Measurements from ENCODE around the gene ADAMTSL1. TPM values are rescaled to one million over a fixed set of nuclear protein-coding genes. Genes with fewer than 3 reads are reported as not detected.

ADAMTSL1 gene
- total RNA-seq, 6 experiments from 2014 or later: 37.3 to 98.1 (median 90.8) TPM

DNA sequence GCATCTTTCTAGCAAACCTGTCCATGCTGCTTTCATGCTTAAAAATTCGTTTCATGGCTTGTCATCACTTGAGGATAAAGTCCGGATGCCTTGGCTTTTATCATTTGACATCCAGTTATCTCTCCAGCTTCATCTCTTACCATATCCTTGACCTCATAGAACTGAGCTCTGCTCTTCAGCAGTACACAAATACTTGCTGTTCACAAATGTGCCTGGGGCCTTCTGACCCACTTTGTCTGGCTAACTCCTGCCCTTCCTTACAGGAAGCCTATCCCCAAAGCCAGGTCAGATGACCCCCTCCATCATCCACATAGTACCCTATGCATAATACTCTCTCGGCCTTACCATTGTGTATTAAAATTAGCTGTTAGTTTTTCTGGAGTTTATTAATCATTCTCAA is 310.0 kb downstream of the ADAMTSL1 start:
- no peaks in the 10 kb centered on the region for H3K9me3 Mint-ChIP-seq
- H3K36me3 Mint-ChIP-seq (ENCODE audit: low read depth): peaks cover 12% of the 10 kb centered on the region; the same call in 1 of the 2 replicates
- TF ChIP-seq, protein P1, sequence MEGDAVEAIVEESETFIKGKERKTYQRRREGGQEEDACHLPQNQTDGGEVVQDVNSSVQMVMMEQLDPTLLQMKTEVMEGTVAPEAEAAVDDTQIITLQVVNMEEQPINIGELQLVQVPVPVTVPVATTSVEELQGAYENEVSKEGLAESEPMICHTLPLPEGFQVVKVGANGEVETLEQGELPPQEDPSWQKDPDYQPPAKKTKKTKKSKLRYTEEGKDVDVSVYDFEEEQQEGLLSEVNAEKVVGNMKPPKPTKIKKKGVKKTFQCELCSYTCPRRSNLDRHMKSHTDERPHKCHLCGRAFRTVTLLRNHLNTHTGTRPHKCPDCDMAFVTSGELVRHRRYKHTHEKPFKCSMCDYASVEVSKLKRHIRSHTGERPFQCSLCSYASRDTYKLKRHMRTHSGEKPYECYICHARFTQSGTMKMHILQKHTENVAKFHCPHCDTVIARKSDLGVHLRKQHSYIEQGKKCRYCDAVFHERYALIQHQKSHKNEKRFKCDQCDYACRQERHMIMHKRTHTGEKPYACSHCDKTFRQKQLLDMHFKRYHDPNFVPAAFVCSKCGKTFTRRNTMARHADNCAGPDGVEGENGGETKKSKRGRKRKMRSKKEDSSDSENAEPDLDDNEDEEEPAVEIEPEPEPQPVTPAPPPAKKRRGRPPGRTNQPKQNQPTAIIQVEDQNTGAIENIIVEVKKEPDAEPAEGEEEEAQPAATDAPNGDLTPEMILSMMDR (IDR thresholded peaks at IDR 0.05): no peak

DNA sequence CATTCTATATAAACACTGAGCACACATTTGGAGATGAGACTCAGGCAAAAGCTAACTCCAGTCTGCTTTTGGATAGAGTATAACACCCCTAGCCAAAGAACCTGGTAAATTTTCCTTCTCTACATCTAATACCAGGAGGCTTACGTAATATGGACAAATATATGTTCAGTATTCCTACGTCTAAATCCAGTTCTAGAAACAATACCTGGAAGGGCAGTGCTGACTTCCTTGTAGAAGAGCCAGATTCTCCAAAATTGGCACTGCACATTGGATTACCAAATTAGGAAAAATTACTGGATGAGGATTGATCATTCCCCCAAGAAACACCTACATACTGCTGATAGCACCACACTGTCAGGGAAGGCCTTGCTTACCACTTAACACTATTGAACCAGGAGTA is 311.7 kb downstream of the ADAMTSL1 start:
- H3K4me3 Mint-ChIP-seq: no peak overlapping the region
- peaks cover 28% of the 10 kb centered on the region for H3K4me1 Mint-ChIP-seq (ENCODE audit: low read depth)
- no peaks in the 10 kb centered on the region; the same call in 1 of the 2 replicates for H3K27me3 Mint-ChIP-seq (ENCODE audit: insufficient read depth)
- TF ChIP-seq, protein P1 (IDR thresholded peaks at IDR 0.05): no peak
- H3K36me3 Mint-ChIP-seq (ENCODE audit: low read depth): peaks cover 8% of the 10 kb centered on the region; the same call in 1 of the 2 replicates
- H3K9me3 Mint-ChIP-seq: no peaks in the 10 kb centered on the region
- H3K27ac Mint-ChIP-seq: no peak overlapping the region; the same call in 1 of the 2 replicates
- no peak for DNase-seq

More for the DNA sequence above, 310.0 kb downstream of the ADAMTSL1 start:
- DNase-seq: no peak
- Mint-ChIP-seq H3K27ac (no peak overlapping the region), H3K4me3 (no peak overlapping the region), H3K4me1 (ENCODE audit: low read depth) (peaks cover 28% of the 10 kb centered on the region), H3K27me3 (ENCODE audit: insufficient read depth) (no peaks in the 10 kb centered on the region; the same call in none of the 2 replicates)

DNA sequence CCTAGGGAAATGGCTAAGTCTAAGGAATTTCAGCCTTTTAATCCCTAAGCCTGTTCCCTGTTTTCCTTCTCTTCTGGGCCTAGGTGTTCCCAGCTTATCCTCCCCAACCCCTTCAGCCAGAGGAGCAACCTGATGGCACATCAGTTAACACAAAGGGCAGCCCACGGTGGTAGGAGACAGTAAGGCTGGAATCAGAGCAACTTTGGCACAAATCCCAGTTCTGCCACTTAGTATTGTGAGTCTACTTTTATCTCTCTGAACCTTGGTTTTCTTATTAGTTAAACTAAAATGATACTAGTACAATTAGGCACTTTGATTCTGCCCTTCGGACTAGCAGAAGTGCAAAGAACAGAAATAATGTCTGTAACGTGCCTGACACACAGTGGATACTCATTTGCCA is 312.2 kb downstream of the ADAMTSL1 start:
- H3K27me3 Mint-ChIP-seq (ENCODE audit: insufficient read depth): no peaks in the 10 kb centered on the region; the same call in 1 of the 2 replicates
- H3K27ac Mint-ChIP-seq: no peak overlapping the region
- TF ChIP-seq, protein P1 (IDR thresholded peaks at IDR 0.05): no peak
- no peak overlapping the region for H3K4me3 Mint-ChIP-seq
- peaks cover 22% of the 10 kb centered on the region for H3K4me1 Mint-ChIP-seq (ENCODE audit: low read depth)
- H3K9me3 Mint-ChIP-seq: no peaks in the 10 kb centered on the region
- H3K36me3 Mint-ChIP-seq (ENCODE audit: low read depth): peaks cover 3% of the 10 kb centered on the region; the same call in 1 of the 2 replicates
- no peak for DNase-seq

DNA sequence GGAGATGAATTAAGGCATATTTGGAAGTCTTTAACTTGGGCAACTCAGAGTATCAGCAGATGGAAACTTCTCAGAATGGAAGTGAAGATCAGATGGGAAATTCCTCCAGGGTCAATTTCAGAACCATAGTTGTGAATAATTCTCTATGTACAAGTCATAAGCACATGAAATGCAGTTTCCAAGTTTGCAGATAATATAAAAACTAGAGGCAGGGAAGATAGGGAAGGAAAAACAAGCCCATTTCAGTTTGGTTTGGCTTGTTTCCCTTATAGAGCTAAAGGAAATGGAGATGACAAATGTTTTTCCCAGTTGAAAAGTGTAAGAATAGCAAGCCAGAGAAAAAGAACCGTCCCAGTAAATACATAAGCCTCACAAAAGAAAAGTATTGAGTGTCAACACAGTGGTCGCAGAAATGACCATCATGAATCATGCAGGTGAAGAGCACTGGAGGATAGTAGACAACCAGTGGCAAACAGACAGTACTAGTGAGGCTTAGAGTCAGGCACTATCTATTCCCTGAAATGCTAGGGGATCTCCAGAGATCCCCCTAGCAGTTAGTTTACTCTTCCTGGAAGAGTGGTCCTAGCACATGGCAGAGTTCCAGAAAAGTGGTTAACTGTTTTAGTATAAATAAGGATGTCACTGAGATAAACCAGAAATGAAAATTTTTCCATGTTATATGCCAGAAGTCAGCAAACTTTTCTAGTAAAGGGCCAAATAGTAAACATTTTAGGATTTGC is 313.1 kb downstream of the ADAMTSL1 start:
- Mint-ChIP-seq H3K4me3 (no peak overlapping the region), H3K27ac (no peak overlapping the region), H3K36me3 (ENCODE audit: low read depth) (no peaks in the 10 kb centered on the region; the same call in 1 of the 2 replicates), H3K9me3 (no peaks in the 10 kb centered on the region), H3K4me1 (ENCODE audit: low read depth) (peaks cover 17% of the 10 kb centered on the region), H3K27me3 (ENCODE audit: insufficient read depth) (no peaks in the 10 kb centered on the region; the same call in 1 of the 2 replicates)
- DNase-seq: no peak
- TF ChIP-seq, protein P1 (IDR thresholded peaks at IDR 0.05): no peak

DNA sequence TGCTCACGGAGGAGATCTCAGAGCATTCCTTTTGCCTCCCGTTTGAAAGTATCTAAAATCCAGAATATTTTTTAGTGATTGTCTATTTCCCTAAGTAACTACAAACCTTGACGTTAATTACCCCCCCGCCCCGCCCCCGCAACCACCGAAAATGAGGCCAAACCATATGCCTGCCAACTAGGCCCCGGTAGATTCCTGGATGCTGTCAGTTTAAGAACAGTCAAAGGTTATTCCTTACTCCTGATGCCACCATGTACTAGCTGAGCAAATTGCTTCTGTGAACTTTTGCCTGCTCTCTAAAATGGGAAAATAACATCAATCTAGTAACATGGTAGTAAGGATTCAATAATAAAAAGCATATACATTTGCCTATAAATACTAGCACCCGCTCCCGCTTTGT is 314.3 kb downstream of the ADAMTSL1 start:
- Mint-ChIP-seq H3K27ac (no peak overlapping the region), H3K36me3 (ENCODE audit: low read depth) (no peaks in the 10 kb centered on the region; the same call in 1 of the 2 replicates), H3K9me3 (no peaks in the 10 kb centered on the region), H3K27me3 (ENCODE audit: insufficient read depth) (no peaks in the 10 kb centered on the region), H3K4me1 (ENCODE audit: low read depth) (peaks cover 17% of the 10 kb centered on the region), H3K4me3 (no peak overlapping the region)
- no peak for DNase-seq
- TF ChIP-seq, protein P1 (IDR thresholded peaks at IDR 0.05): no peak
